Activated CD8-positive, alpha-beta memory T cell treated with anti-CD3 and anti-CD28 coated beads, Interleukin-2, amount 50 U/mL, for 48 hours (primary cell): ENCODE results near the gene DFFA.
A peak's percentile ranks its signal among the peaks of the same experiment; 100 is the strongest.
"Not testable (repeated sequence)": the region's sequence is repeated elsewhere in the genome, so short reads cannot be mapped to it uniquely, and the experiment has no call there.

Source experiments
- DNase-seq: peaks from one replicate; pipeline ENCODE4 v3.0.0-alpha.2; 2020

The DFFA gene

GRCh38 chr1:10472220-10473144 lies at the start of gene DFFA:
DFFA (minus strand) TSS chr1:10472529; CDS start chr1:10472458, 71 bp downstream.
- peak; percentile 92 for DNase-seq

- DNase-seq = no peak
Observed at GRCh38 chr1:10521537-10522157, 49.3 kb upstream of the DFFA start.

- no peak for DNase-seq
Observed at GRCh38 chr1:10520952-10521351, 48.6 kb upstream of the DFFA start.

GRCh38 chr1:10520497-10520896 lies 48.2 kb upstream of the DFFA start:
- no peak for DNase-seq

GRCh38 chr1:10519016-10519417 lies 46.7 kb upstream of the DFFA start:
- no peak for DNase-seq

GRCh38 chr1:10517677-10517982 lies 45.3 kb upstream of the DFFA start:
- DNase-seq = no peak

GRCh38 chr1:10516925-10517676 lies 44.8 kb upstream of the DFFA start:
- no peak for DNase-seq

- no peak for DNase-seq
Observed at GRCh38 chr1:10515976-10516750, 43.8 kb upstream of the DFFA start.

GRCh38 chr1:10515301-10515975 lies 43.1 kb upstream of the DFFA start:
- DNase-seq = no peak

- no peak for DNase-seq
Observed at GRCh38 chr1:10514490-10515235, 42.3 kb upstream of the DFFA start.

- DNase-seq = no peak
Observed at GRCh38 chr1:10513199-10513598, 40.9 kb upstream of the DFFA start.

GRCh38 chr1:10511494-10511885 lies 39.2 kb upstream of the DFFA start:
- no peak for DNase-seq

- DNase-seq = peak; percentile 82
Observed at GRCh38 chr1:10510520-10511493, 38.5 kb upstream of the DFFA start.

- DNase-seq = no peak
Observed at GRCh38 chr1:10509809-10510509, 37.6 kb upstream of the DFFA start.

GRCh38 chr1:10508511-10508951 lies 36.2 kb upstream of the DFFA start:
- DNase-seq = no peak

GRCh38 chr1:10507111-10507879 lies 35.0 kb upstream of the DFFA start:
- peak; percentile 60 for DNase-seq

GRCh38 chr1:10506677-10507047 lies 34.3 kb upstream of the DFFA start:
- DNase-seq = no peak

GRCh38 chr1:10506046-10506676 lies 33.8 kb upstream of the DFFA start:
- not testable (repeated sequence) for DNase-seq
